IPS-11a (cell line): ENCODE measurements around the gene TXNDC2.

Experiments used
- H3K4me3 ChIP-seq: one replicate; pipeline ENCODE4 v1.5.1; 2013; ENCODE audit warnings: low read depth, low read length, control low read depth

TXNDC2 gene

DNA sequence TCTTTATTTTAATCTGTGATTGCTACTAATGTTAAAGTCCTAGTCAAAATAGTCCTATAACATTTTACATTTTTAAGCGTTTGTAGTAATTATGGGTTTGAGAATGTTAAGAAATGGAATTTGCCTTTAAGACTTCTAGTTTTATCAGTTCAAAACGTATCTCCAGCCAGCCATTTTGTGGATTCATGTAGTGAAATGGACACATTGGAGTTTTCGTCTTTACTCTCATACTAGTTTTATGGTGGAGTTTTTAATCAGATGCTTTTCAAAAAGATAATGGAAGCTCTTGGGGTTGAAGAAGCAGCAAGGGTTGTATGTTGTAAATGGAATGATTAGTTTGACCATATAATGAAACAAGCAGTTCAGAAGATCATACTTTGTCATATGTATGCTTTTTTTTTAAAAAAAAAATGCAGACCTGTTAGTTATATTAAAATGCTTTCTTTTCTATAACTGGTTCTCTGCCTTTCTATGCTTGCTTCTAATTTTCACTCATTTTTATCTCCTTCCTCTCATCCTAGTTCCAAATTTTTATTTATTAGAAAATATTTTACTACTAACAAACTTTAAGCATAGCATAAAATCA lies 44.6 kb downstream of the TXNDC2 start:
- no peak overlapping the region for H3K4me3 ChIP-seq

DNA sequence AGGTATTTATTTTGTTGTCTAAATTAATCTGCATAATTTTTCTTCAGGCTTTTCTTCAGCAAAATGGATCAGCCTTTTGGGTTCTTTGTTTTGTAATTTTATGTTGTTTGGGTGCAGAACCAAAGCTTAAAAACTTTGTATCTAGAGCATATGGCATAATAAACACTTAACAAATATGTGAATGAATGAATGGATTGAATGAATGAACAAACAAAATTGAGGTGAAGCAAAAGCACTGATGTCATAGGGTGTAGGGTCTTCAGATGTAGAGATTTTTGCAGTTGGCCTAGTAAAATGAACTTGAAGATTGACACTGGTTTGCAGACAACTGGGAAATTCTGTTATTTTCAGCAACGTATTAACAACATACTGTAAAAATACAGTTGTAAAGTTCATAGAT lies 45.4 kb downstream of the TXNDC2 start:
- no peak overlapping the region for H3K4me3 ChIP-seq

DNA sequence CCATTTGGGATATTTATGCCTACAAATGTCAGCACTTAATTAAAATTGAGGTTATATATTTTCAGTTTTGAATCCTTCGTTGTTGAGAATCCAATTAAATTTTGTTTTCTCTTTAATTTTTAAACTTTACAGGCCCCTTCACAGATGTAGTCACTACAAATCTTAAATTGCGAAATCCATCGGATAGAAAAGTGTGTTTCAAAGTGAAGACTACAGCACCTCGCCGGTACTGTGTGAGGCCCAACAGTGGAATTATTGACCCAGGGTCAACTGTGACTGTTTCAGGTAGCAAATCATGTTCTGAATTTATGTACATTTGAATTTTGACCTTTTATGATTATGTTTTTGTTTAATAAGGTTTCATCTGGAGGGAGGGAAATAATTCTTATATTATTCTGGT lies 45.9 kb downstream of the TXNDC2 start:
- H3K4me3 ChIP-seq: no peak overlapping the region

DNA sequence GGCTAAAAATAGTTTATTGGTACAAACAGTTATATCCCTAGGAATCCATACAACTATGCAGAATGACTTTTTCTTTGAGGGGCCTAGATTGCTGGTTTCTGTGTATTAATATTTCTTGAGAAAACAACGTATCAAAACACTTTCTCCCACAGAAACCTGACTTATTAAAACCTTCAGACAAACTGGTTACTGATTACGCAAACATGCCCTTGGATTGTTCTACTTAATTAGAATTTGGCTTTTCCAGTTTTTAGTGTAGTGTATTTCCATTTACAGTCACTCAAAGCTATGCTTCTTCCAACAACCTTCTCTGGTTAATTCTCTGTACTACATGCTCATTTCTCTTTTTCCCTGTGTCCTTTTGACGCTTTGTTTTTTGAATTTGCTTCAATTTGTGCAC lies 48.1 kb downstream of the TXNDC2 start:
- no peak overlapping the region for H3K4me3 ChIP-seq

DNA sequence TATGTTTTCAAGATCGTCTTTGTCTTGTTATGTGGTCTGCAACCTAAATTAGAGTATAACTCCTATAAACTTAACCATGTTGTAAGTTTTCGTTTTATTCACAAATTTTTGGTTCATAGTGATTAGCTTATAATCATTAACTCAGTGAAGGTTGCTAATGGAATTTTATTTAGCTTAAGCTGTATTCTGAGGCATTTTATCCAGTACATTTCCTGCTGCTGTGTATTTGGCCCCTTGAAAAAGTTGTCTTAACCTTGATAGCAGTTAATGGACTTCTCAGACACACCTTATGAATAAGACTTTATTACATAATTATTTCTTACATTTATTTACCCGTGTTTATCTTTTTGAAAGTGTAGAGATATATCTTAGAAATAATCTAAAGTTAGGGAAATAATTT lies 48.5 kb downstream of the TXNDC2 start:
- no peak overlapping the region for H3K4me3 ChIP-seq
